ENCODE data around the gene MAP3K15.

DNA sequence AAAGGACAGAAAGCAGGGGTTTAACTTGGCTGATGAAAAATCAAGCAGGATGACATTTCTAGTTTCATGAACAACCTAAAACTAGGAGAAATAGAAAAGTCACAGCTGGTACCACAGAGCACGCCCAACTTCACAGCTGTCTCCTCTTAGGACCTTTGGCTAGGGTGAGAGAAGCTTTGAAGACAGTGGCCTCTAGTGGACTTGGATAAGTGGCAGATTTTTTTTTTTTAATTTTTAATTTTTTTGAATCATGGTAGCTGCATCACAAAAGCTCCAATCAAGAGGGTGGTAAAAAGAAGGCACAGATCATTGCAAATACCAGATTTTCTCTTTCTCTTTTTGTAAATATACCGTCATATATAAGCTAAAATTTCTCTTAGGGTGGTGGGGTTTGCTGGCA lies 20.2 kb upstream of the MAP3K15 start:
- TF ChIP-seq, protein P1, sequence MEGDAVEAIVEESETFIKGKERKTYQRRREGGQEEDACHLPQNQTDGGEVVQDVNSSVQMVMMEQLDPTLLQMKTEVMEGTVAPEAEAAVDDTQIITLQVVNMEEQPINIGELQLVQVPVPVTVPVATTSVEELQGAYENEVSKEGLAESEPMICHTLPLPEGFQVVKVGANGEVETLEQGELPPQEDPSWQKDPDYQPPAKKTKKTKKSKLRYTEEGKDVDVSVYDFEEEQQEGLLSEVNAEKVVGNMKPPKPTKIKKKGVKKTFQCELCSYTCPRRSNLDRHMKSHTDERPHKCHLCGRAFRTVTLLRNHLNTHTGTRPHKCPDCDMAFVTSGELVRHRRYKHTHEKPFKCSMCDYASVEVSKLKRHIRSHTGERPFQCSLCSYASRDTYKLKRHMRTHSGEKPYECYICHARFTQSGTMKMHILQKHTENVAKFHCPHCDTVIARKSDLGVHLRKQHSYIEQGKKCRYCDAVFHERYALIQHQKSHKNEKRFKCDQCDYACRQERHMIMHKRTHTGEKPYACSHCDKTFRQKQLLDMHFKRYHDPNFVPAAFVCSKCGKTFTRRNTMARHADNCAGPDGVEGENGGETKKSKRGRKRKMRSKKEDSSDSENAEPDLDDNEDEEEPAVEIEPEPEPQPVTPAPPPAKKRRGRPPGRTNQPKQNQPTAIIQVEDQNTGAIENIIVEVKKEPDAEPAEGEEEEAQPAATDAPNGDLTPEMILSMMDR (IDR thresholded peaks at IDR 0.05; ENCODE audit: low read length) = peak; percentile 6; the same call in 1 of the 2 replicates
- no peak for TF ChIP-seq EZH2 (IDR thresholded peaks at IDR 0.05; ENCODE audit: borderline replicate concordance, low read length)

Data from OCI-LY1 (cell line).